ENCODE results near the gene LHFPL3.

GRCh38 chr7:104895522-104896236, 567.3 kb downstream of the LHFPL3 start:
- TF ChIP-seq ATF3 (IDR thresholded peaks at IDR 0.05), result no peak
- no peak for TF ChIP-seq ATF3 (CRISPR knock-in tag; conservative IDR thresholded peaks at IDR 0.05)
- TF ChIP-seq ZNF311 (CRISPR knock-in tag; IDR thresholded peaks at IDR 0.05), result no peak
- TF ChIP-seq ZFP91 (CRISPR knock-in tag; IDR thresholded peaks at IDR 0.05), result no peak
- no peak for TF ChIP-seq GATA2 (CRISPR knock-in tag; IDR thresholded peaks at IDR 0.05)
- no peak for TF ChIP-seq CTCF (IDR thresholded peaks at IDR 0.05 in 2 of 3, conservative IDR thresholded peaks at IDR 0.05 in 1 of 3; ENCODE audit: insufficient read depth in 2 of 3, low read depth in 1 of 3, low read length in 3 of 3)
- no peak for TF ChIP-seq SP1 (CRISPR knock-in tag; IDR thresholded peaks at IDR 0.05)
- TF ChIP-seq KAT7 (CRISPR knock-in tag; IDR thresholded peaks at IDR 0.05; ENCODE audit: borderline replicate concordance), result no peak
- TF ChIP-seq JUND (IDR thresholded peaks at IDR 0.05; ENCODE audit: borderline replicate concordance, low read depth, low read length), result no peak
- TF ChIP-seq JUND (tag; IDR thresholded peaks at IDR 0.05; ENCODE audit: borderline replicate concordance, low read depth, low read length), result no peak
- TF ChIP-seq KDM4B (IDR thresholded peaks at IDR 0.05; ENCODE audit: borderline replicate concordance in 2 of 2, low read depth in 1 of 2), result no peak
- no peak for TF ChIP-seq TFE3 (CRISPR knock-in tag; IDR thresholded peaks at IDR 0.05)
- no peak for TF ChIP-seq CHCHD3 (CRISPR knock-in tag; IDR thresholded peaks at IDR 0.05)
- no peak for TF ChIP-seq ZHX1 (conservative IDR thresholded peaks at IDR 0.05; ENCODE audit: low read length)
- TF ChIP-seq POLR2A (conservative IDR thresholded peaks at IDR 0.05), result no peak
- TF ChIP-seq TCF7 (IDR thresholded peaks at IDR 0.05; ENCODE audit: borderline replicate concordance), result no peak

All from K562 (cell line).